ENCODE data around the gene OR11H7.

DNA sequence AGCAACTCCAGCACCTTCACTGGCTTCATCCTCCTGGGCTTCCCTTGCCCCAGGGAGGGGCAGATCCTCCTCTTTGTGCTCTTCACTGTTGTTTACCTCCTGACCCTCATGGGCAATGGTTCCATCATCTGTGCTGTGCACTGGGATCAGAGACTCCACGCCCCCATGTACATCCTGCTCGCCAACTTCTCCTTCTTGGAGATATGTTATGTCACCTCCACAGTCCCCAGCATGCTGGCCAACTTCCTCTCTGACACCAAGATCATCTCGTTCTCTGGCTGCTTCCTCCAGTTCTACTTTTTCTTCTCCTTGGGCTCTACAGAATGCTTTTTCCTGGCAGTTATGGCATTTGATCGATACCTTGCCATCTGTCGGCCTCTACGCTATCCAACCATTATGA lies 31.3 kb upstream of the OR11H7 start:
- TF ChIP-seq, protein P1, sequence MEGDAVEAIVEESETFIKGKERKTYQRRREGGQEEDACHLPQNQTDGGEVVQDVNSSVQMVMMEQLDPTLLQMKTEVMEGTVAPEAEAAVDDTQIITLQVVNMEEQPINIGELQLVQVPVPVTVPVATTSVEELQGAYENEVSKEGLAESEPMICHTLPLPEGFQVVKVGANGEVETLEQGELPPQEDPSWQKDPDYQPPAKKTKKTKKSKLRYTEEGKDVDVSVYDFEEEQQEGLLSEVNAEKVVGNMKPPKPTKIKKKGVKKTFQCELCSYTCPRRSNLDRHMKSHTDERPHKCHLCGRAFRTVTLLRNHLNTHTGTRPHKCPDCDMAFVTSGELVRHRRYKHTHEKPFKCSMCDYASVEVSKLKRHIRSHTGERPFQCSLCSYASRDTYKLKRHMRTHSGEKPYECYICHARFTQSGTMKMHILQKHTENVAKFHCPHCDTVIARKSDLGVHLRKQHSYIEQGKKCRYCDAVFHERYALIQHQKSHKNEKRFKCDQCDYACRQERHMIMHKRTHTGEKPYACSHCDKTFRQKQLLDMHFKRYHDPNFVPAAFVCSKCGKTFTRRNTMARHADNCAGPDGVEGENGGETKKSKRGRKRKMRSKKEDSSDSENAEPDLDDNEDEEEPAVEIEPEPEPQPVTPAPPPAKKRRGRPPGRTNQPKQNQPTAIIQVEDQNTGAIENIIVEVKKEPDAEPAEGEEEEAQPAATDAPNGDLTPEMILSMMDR (IDR thresholded peaks at IDR 0.05): no peak
- TF ChIP-seq POLR2A (IDR thresholded peaks at IDR 0.05): no peak
